ENCODE results near the gene PROZ. TPM values are rescaled to one million over a fixed set of nuclear protein-coding genes. Genes with fewer than 3 reads are reported as not detected.
A peak's percentile ranks its signal among the peaks of the same experiment; 100 is the strongest.

PROZ gene
- total and polyA plus RNA-seq, 2 of the 13 experiments (the other 11 are each of a cell fraction or from before 2014, with no cell fraction given) = 5.6 to 22.5 TPM

DNA sequence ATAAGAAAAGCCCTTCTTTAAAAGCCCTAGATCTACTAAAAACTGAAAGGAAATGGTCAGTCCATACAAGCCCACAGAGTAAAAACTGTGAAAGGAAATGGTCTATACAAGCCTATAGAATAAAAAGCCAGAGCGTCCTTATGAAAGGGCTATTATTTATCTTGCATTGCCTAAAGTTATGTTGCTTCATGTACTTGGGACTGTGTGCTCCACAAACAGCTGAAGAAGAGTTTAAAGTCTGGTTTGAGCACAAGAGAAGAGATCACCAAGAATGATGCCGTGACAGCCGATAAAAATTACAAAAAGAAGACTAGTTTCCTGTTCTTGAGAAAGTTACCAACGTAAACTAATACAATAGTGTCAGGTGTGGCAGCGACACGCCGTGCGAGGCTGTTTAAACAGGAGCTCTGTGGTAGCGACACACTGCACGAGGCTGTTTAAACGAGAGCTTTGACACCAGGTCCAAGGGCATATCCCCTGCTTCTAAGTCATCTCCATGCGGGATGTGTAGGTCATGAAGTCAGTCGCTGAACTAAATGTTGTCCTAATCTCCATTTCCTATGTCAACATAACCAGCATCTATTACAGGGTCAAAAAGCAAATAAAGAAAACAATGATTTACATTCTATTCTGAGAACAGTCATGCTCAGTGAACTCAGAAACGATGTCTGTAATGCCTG is 25.1 kb downstream of the PROZ start (continued):
- peak; percentile 48; the same call in 1 of the 2 replicates for TF ChIP-seq ZNF580 (CRISPR knock-in tag; IDR thresholded peaks at IDR 0.05; ENCODE audit: borderline replicate concordance, low read depth)
- 0 out of 2 replicates have a peak, but pooled peaks have one; percentile 32 for TF ChIP-seq HOXA5 (CRISPR knock-in tag; IDR thresholded peaks at IDR 0.05)
- no peak for TF ChIP-seq TCF7L2 (IDR thresholded peaks at IDR 0.05; ENCODE audit: low read depth, low read length)
- TF ChIP-seq ARNT (IDR thresholded peaks at IDR 0.05) = no peak
- TF ChIP-seq SNAI1 (CRISPR knock-in tag; IDR thresholded peaks at IDR 0.05; ENCODE audit: borderline replicate concordance) = no peak
- TF ChIP-seq TRIM22 (IDR thresholded peaks at IDR 0.05) = no peak
- TF ChIP-seq CEBPZ (IDR thresholded peaks at IDR 0.05; ENCODE audit: low read length) = no peak
- no peak for TF ChIP-seq ZBTB26 (CRISPR knock-in tag; IDR thresholded peaks at IDR 0.05; ENCODE audit: borderline replicate concordance)
- TF ChIP-seq, protein P1, sequence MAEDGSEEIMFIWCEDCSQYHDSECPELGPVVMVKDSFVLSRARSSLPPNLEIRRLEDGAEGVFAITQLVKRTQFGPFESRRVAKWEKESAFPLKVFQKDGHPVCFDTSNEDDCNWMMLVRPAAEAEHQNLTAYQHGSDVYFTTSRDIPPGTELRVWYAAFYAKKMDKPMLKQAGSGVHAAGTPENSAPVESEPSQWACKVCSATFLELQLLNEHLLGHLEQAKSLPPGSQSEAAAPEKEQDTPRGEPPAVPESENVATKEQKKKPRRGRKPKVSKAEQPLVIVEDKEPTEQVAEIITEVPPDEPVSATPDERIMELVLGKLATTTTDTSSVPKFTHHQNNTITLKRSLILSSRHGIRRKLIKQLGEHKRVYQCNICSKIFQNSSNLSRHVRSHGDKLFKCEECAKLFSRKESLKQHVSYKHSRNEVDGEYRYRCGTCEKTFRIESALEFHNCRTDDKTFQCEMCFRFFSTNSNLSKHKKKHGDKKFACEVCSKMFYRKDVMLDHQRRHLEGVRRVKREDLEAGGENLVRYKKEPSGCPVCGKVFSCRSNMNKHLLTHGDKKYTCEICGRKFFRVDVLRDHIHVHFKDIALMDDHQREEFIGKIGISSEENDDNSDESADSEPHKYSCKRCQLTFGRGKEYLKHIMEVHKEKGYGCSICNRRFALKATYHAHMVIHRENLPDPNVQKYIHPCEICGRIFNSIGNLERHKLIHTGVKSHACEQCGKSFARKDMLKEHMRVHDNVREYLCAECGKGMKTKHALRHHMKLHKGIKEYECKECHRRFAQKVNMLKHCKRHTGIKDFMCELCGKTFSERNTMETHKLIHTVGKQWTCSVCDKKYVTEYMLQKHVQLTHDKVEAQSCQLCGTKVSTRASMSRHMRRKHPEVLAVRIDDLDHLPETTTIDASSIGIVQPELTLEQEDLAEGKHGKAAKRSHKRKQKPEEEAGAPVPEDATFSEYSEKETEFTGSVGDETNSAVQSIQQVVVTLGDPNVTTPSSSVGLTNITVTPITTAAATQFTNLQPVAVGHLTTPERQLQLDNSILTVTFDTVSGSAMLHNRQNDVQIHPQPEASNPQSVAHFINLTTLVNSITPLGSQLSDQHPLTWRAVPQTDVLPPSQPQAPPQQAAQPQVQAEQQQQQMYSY (CRISPR knock-in tag; IDR thresholded peaks at IDR 0.05) = no peak
- TF ChIP-seq, protein P2, sequence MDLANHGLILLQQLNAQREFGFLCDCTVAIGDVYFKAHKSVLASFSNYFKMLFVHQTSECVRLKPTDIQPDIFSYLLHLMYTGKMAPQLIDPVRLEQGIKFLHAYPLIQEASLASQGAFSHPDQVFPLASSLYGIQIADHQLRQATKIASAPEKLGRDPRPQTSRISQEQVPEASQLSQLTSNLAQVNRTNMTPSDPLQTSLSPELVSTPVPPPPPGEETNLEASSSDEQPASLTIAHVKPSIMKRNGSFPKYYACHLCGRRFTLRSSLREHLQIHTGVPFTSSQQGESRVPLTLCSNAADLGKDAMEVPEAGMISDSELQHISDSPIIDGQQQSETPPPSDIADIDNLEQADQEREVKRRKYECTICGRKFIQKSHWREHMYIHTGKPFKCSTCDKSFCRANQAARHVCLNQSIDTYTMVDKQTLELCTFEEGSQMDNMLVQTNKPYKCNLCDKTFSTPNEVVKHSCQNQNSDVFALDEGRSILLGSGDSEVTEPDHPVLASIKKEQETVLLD (CRISPR knock-in tag; IDR thresholded peaks at IDR 0.05; ENCODE audit: low read depth) = no peak
- no peak for TF ChIP-seq NFIC (IDR thresholded peaks at IDR 0.05; ENCODE audit: low read length)
- TF ChIP-seq THAP11 (CRISPR knock-in tag; IDR thresholded peaks at IDR 0.05) = peak; percentile 49; the same call in 1 of the 2 replicates
- 0 out of 2 replicates have a peak, but pooled peaks have one; percentile 30 for TF ChIP-seq RNF2 (conservative IDR thresholded peaks at IDR 0.05; ENCODE audit: low read depth)
- TF ChIP-seq SUZ12 (IDR thresholded peaks at IDR 0.05; ENCODE audit: low read depth, low read length) = no peak
- TF ChIP-seq NFE2L2 (IDR thresholded peaks at IDR 0.05; ENCODE audit: low read length) = no peak
- TF ChIP-seq ZNF781 (CRISPR knock-in tag; IDR thresholded peaks at IDR 0.05; ENCODE audit: borderline replicate concordance, not compliant biosample characterization) = no peak
- peak; percentile 95 for TF ChIP-seq TBX3 (IDR thresholded peaks at IDR 0.05; ENCODE audit: borderline replicate concordance)
- peak; percentile 83 for TF ChIP-seq MED1 (CRISPR knock-in tag; IDR thresholded peaks at IDR 0.05)
- TF ChIP-seq KDM4B (CRISPR knock-in tag; IDR thresholded peaks at IDR 0.05) = no peak

All from HepG2 (cell line).